ENCODE results near the gene ATP11B.

GRCh38 chr3:182936239-182936917, 143.1 kb downstream of the ATP11B start:
- TF ChIP-seq CTCF (IDR thresholded peaks at IDR 0.05): no peak
- no peak for TF ChIP-seq POLR2A (IDR thresholded peaks at IDR 0.05)
